ENCODE results near the gene PDE7B.
"Not testable (repeated sequence)": the region's sequence is repeated elsewhere in the genome, so short reads cannot be mapped to it uniquely, and the experiment has no call there.

The PDE7B gene

DNA sequence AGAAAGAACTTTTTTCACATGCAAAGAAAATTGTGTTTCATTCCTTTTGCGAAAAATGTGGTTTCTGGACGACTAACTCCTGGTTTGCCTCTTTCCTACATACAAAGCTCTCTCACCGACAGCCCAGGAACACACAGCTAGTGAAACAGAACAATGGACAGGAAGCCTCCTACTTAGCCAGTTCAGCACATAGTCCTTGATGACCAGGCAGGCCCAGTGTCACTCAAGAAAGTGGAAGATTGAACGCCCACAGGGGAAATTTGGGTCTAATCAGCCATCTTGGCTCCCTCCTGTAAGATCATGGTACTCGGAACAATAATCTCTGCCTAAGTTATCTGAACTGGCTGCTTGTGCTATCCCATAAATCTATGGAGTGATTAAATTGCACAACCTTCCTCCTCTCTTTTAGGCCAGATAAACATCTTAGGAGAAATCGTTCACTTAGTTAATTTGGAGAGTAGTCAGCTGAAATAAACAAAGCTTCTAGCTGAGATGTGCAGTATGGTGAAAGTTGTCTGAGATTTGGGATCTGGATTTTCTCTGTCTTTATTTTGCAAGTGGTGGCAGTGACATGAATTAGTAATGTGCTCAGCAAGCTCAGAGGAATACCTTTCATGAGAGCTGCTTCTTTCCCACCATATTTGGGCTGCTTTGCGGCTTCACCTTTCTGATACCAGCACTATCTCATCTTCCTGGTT lies 251.6 kb downstream of the PDE7B start:
- Histone ChIP-seq H3K9me3 (ENCODE audit: low read length) (no peaks in the 10 kb centered on the region), H3K4me1 (ENCODE audit: insufficient read depth, low read length) (peaks cover 32% of the 10 kb centered on the region), H3K27me3 (ENCODE audit: control insufficient read depth in 1 of 2, insufficient read depth in 2 of 2, low read length in 2 of 2) (no peaks in the 10 kb centered on the region), H3K9ac (ENCODE audit: low read length) (no peak overlapping the region), H3K27ac (ENCODE audit: low read depth, low read length) (no peak overlapping the region), H3K36me3 (ENCODE audit: insufficient read depth, low read length) (no peaks in the 10 kb centered on the region), H3K4me3 (ENCODE audit: low read depth in 1 of 2, low read length in 2 of 2) (peak overlapping the region in 1 of 2 donors; percentile 28)

DNA sequence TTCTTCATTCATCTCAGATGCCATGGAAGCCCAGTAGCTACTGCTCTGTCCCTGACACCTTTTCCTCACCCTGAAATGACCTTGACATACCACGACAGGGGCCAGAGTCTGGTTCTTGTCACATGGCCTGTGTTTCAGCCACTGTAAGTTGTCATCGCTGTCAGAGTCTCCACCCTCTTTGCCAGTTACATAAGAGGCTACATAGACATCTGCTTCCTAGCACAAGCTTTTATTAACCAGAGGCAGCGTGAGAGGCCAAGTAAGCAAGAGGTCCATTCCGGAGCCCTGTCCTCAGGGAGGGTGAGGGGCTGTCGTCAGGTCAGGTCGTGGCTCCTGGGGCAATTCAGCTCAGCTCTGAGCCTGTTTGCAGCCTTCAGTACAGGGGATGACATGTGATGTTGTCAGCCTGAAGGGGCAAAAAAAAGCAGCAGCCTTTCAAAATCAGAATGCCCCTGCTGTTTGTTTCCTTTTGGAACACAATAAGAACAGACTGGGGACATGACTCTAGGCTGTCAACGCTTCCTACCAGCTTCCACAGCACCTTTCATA lies 252.3 kb downstream of the PDE7B start:
- Histone ChIP-seq H3K9me3 (ENCODE audit: low read length) (no peaks in the 10 kb centered on the region), H3K9ac (ENCODE audit: low read length) (no peak overlapping the region), H3K36me3 (ENCODE audit: insufficient read depth, low read length) (no peaks in the 10 kb centered on the region), H3K4me3 (ENCODE audit: low read depth in 1 of 2, low read length in 2 of 2) (peak overlapping the region in 1 of 2 donors; percentile 28), H3K27ac (ENCODE audit: low read depth, low read length) (peak overlapping the region; percentile 7), H3K27me3 (ENCODE audit: control insufficient read depth in 1 of 2, insufficient read depth in 2 of 2, low read length in 2 of 2) (no peaks in the 10 kb centered on the region), H3K4me1 (ENCODE audit: insufficient read depth, low read length) (peaks cover 32% of the 10 kb centered on the region)

DNA sequence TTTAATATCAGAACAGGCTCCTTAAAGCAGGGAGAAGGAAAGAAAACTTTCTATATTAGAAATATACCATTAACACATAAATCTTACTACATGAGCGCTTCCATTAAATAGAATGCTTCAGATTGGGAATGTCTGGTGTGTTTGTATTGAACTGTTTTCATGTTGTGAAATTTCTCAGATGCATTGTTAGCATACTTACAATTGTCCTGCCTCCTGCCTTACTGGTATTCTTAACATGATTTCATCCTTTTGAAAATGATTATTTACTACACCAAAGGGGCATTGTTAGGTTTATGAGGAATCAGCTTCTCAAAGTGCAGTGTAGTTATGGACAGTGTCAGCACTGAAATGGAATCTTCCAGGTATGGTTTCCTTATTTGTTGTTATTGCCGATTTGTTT lies 253.1 kb downstream of the PDE7B start:
- Histone ChIP-seq H3K9me3 (ENCODE audit: low read length) (no peaks in the 10 kb centered on the region), H3K4me3 (ENCODE audit: low read depth in 1 of 2, low read length in 2 of 2) (no peak overlapping the region), H3K36me3 (ENCODE audit: insufficient read depth, low read length) (no peaks in the 10 kb centered on the region), H3K9ac (ENCODE audit: low read length) (no peak overlapping the region), H3K4me1 (ENCODE audit: insufficient read depth, low read length) (peaks cover 32% of the 10 kb centered on the region), H3K27me3 (ENCODE audit: control insufficient read depth in 1 of 2, insufficient read depth in 2 of 2, low read length in 2 of 2) (no peaks in the 10 kb centered on the region), H3K27ac (ENCODE audit: low read depth, low read length) (peak overlapping the region; percentile 22)

DNA sequence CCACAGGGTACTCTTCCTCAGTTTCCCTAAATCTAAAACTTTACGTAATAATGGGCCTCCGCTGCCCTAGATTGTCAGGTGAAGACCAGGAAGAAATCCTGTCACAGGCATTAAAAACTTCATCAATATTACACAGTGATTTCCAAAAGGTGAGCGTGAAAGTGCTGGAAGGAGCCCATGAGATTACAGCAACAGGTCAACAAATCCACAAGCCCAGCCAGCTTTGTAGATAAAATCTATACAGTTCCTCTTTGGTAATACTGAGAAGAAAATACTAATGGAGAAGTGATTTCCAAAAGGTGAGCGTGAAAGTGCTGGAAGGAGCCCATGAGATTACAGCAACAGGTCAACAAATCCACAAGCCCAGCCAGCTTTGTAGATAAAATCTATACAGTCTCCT lies 254.3 kb downstream of the PDE7B start:
- H3K9ac ChIP-seq (ENCODE audit: low read length); H3K27me3 ChIP-seq (ENCODE audit: control insufficient read depth in 1 of 2, insufficient read depth in 2 of 2, low read length in 2 of 2); H3K4me3 ChIP-seq (ENCODE audit: low read depth in 1 of 2, low read length in 2 of 2); H3K9me3 ChIP-seq (ENCODE audit: low read length); H3K27ac ChIP-seq (ENCODE audit: low read depth, low read length); H3K36me3 ChIP-seq (ENCODE audit: insufficient read depth, low read length): not testable (repeated sequence)
- peaks cover 32% of the 10 kb centered on the region for H3K4me1 ChIP-seq (ENCODE audit: insufficient read depth, low read length)

DNA sequence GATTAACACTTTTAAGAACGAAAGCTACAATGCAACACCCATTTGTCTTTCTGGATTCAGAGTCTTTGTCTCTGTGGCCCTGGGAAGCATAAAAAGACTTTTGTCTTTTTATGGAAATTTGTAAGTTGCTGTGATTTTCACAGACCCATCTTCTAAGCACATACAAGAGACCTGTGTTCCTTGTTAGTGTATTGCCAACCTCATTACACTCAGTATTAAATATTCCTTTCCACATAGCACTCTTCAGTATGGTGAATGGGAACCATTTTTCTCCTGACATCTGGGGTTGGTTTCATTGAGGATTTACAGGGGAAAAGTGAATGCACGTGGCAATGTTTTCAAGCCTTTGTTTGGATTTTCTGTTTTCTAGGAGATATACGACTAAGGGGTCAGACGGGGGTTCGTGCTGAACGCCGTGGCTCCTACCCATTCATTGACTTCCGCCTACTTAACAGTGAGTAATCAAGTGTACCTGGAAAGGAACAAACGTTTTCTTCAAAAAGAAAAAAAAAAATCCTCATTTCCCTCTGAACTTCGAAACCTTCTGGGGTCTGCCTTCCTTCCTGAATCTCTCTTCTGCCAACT lies 257.0 kb downstream of the PDE7B start:
- Histone ChIP-seq H3K9me3 (ENCODE audit: low read length) (no peaks in the 10 kb centered on the region), H3K27ac (ENCODE audit: low read depth, low read length) (no peak overlapping the region), H3K36me3 (ENCODE audit: insufficient read depth, low read length) (no peaks in the 10 kb centered on the region), H3K27me3 (ENCODE audit: control insufficient read depth in 1 of 2, insufficient read depth in 2 of 2, low read length in 2 of 2) (no peaks in the 10 kb centered on the region), H3K4me3 (ENCODE audit: low read depth in 1 of 2, low read length in 2 of 2) (no peak overlapping the region), H3K9ac (ENCODE audit: low read length) (no peak overlapping the region), H3K4me1 (ENCODE audit: insufficient read depth, low read length) (peaks cover 21% of the 10 kb centered on the region)

DNA sequence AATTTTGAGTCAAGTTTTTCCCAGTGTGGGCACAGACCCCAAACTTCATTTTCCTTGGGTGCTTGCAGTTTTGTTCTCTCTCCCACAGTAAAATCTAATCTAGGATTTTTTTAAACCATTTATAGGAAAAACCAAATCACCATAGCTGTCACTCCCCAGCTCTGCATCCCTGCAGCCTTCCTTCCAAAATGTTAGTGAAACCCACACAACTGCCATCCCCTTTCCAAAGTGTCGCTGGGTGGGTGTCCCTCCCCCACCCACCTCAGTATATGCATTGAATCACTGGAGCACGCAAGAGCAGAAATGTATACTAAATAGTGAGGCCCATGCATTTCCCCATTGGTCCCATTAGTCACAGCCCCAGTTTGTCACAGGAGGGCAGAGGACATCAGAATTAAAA lies 260.3 kb downstream of the PDE7B start:
- no peak overlapping the region for H3K4me3 ChIP-seq (ENCODE audit: low read depth in 1 of 2, low read length in 2 of 2)
- H3K27me3 ChIP-seq (ENCODE audit: control insufficient read depth in 1 of 2, insufficient read depth in 2 of 2, low read length in 2 of 2): no peaks in the 10 kb centered on the region
- H3K9me3 ChIP-seq (ENCODE audit: low read length): no peaks in the 10 kb centered on the region
- no peak overlapping the region for H3K27ac ChIP-seq (ENCODE audit: low read depth, low read length)
- no peaks in the 10 kb centered on the region for H3K36me3 ChIP-seq (ENCODE audit: insufficient read depth, low read length)
- no peak overlapping the region for H3K9ac ChIP-seq (ENCODE audit: low read length)
- H3K4me1 ChIP-seq (ENCODE audit: insufficient read depth, low read length): no peaks in the 10 kb centered on the region

DNA sequence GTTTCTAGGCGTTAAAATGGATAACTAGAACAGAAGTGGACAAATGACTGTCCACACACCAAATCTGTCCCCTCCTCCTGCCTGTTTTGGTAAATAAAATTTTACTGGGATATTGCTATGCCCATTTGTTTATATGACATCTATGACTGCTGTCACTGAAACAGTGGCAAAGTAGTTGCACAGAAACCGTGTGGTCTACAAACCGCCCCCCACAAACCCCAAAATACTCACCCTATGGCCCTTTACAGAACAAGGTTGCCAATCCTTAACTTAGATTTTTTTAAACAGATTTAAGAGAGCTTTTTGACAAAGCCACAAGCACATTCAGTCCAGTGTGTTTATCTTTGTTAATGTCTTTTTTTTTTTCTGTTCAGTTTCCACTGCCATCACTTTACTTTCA lies 260.8 kb downstream of the PDE7B start:
- Histone ChIP-seq H3K36me3 (ENCODE audit: insufficient read depth, low read length) (no peaks in the 10 kb centered on the region), H3K9me3 (ENCODE audit: low read length) (no peaks in the 10 kb centered on the region), H3K4me3 (ENCODE audit: low read depth in 1 of 2, low read length in 2 of 2) (no peak overlapping the region), H3K9ac (ENCODE audit: low read length) (no peak overlapping the region), H3K27me3 (ENCODE audit: control insufficient read depth in 1 of 2, insufficient read depth in 2 of 2, low read length in 2 of 2) (no peaks in the 10 kb centered on the region), H3K4me1 (ENCODE audit: insufficient read depth, low read length) (no peaks in the 10 kb centered on the region), H3K27ac (ENCODE audit: low read depth, low read length) (no peak overlapping the region)

DNA sequence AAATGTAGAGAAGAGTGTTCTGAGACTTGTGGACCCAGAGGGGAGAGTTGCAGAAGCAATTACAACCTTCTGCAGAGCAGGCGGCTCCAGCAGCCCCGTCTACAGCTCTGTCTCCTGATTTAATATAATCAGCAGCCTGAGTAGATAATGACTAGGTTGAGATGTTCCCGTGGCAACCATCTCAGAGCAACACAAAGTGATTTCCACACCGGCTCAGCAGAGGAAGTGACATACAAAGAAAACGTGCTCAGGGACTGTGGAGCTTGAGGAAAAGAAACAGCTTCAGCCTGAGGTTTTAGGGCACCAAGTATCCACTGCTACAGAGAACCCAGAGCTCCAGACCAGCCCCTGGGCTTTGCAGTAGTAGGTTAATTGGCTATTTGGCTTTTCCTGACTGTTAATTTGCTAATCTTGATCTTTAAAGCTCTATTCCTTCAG lies 262.3 kb downstream of the PDE7B start:
- Histone ChIP-seq H3K27ac (ENCODE audit: low read depth, low read length) (no peak overlapping the region), H3K27me3 (ENCODE audit: control insufficient read depth in 1 of 2, insufficient read depth in 2 of 2, low read length in 2 of 2) (no peaks in the 10 kb centered on the region), H3K4me3 (ENCODE audit: low read depth in 1 of 2, low read length in 2 of 2) (no peak overlapping the region), H3K9me3 (ENCODE audit: low read length) (no peaks in the 10 kb centered on the region), H3K36me3 (ENCODE audit: insufficient read depth, low read length) (no peaks in the 10 kb centered on the region), H3K4me1 (ENCODE audit: insufficient read depth, low read length) (no peaks in the 10 kb centered on the region), H3K9ac (ENCODE audit: low read length) (no peak overlapping the region)

DNA sequence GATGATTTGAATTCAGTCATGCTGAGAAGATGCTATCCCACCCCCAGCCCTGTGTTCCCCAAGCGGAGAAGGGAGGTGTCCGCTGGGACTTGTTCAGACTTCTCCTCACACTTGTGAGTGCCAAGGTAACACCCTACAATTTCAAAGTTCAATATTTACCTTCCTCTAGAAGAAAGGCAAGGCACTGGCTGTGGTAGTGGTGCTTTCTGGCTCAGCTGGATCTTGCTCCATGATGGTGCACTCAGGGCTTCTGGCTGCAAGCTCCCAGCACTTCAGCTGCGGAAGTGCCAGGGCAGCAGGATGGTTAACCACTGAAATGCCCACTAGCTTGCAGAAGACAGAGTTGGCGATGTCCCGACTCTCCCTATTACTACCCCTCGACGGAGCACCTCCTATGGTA lies 263.2 kb downstream of the PDE7B start:
- H3K9ac ChIP-seq (ENCODE audit: low read length): no peak overlapping the region
- H3K4me1 ChIP-seq (ENCODE audit: insufficient read depth, low read length): no peaks in the 10 kb centered on the region
- H3K27me3 ChIP-seq (ENCODE audit: control insufficient read depth in 1 of 2, insufficient read depth in 2 of 2, low read length in 2 of 2): no peaks in the 10 kb centered on the region

DNA sequence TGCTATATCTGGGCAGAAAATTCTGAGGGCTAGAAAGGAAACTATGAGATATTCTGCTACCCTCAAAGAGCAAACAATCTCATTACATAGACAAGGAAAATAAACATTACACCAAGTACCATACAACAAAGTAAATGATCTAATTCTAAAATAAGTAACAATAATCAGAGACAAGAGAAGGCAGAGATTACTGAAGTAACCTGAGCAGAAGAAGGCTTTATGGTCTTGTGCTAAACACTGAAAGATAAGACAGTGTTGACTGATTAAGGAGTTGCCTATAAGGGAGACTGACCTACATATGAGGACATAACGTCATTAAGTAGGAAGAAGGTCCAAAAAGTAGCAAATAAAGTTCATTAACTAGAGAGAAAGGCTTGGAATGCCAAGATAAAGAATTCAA lies 264.4 kb downstream of the PDE7B start:
- Histone ChIP-seq H3K9me3 (ENCODE audit: low read length) (no peaks in the 10 kb centered on the region), H3K4me1 (ENCODE audit: insufficient read depth, low read length) (no peaks in the 10 kb centered on the region)

More for the DNA sequence above, 263.2 kb downstream of the PDE7B start:
- H3K9me3 ChIP-seq (ENCODE audit: low read length): no peaks in the 10 kb centered on the region
- H3K4me3 ChIP-seq (ENCODE audit: low read depth in 1 of 2, low read length in 2 of 2): no peak overlapping the region
- no peaks in the 10 kb centered on the region for H3K36me3 ChIP-seq (ENCODE audit: insufficient read depth, low read length)
- H3K27ac ChIP-seq (ENCODE audit: low read depth, low read length): no peak overlapping the region

DNA sequence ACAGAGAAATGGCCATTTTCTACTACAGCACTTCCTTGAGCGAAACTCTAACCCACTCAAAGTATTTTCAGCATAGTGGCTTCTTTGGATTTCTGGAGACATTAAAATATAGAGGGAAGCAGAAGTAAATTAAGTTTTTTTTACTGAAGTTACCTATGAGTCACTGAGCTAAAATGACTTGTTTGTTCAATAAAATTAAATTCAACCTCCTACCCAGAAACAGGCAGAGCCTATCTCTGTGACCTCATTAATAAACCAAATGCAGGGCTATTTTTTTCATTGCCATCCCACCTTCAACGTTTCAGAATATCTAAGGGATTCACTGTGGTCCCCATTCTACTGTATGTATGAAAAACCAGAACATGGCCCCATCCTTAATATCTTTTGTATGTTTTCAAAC lies 265.6 kb downstream of the PDE7B start:
- no peak overlapping the region for H3K4me3 ChIP-seq (ENCODE audit: low read depth in 1 of 2, low read length in 2 of 2)
- no peak overlapping the region for H3K9ac ChIP-seq (ENCODE audit: low read length)
- H3K27ac ChIP-seq (ENCODE audit: low read depth, low read length): no peak overlapping the region
- H3K4me1 ChIP-seq (ENCODE audit: insufficient read depth, low read length): no peaks in the 10 kb centered on the region
- no peaks in the 10 kb centered on the region for H3K36me3 ChIP-seq (ENCODE audit: insufficient read depth, low read length)
- H3K27me3 ChIP-seq (ENCODE audit: control insufficient read depth in 1 of 2, insufficient read depth in 2 of 2, low read length in 2 of 2): no peaks in the 10 kb centered on the region
- H3K9me3 ChIP-seq (ENCODE audit: low read length): no peaks in the 10 kb centered on the region

More for the DNA sequence above, 264.4 kb downstream of the PDE7B start:
- H3K27ac ChIP-seq (ENCODE audit: low read depth, low read length): no peak overlapping the region
- H3K9ac ChIP-seq (ENCODE audit: low read length): no peak overlapping the region
- no peak overlapping the region for H3K4me3 ChIP-seq (ENCODE audit: low read depth in 1 of 2, low read length in 2 of 2)
- H3K36me3 ChIP-seq (ENCODE audit: insufficient read depth, low read length): no peaks in the 10 kb centered on the region
- no peaks in the 10 kb centered on the region for H3K27me3 ChIP-seq (ENCODE audit: control insufficient read depth in 1 of 2, insufficient read depth in 2 of 2, low read length in 2 of 2)

DNA sequence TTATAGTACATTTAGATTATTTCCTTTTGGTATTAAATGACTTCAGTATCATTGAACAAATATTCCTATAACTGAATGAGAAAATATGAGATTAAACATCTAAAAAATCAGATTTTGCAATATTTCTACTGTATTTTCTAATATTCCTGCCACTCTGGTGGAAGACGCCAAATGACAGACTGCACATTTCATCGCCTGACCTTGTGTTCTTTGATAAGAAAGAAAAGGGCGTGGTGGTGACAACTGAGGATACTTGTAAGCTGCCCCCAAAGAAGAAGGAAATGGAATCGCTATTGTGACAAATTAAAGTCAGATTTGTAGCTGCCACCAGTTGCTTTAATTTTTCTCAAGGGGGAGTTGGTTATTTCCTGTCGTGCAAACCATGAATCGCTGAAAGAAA lies 267.3 kb downstream of the PDE7B start:
- H3K9ac ChIP-seq (ENCODE audit: low read length): no peak overlapping the region
- H3K36me3 ChIP-seq (ENCODE audit: insufficient read depth, low read length): no peaks in the 10 kb centered on the region
- no peaks in the 10 kb centered on the region for H3K4me1 ChIP-seq (ENCODE audit: insufficient read depth, low read length)
- no peaks in the 10 kb centered on the region for H3K9me3 ChIP-seq (ENCODE audit: low read length)
- no peak overlapping the region for H3K27ac ChIP-seq (ENCODE audit: low read depth, low read length)
- no peaks in the 10 kb centered on the region for H3K27me3 ChIP-seq (ENCODE audit: control insufficient read depth in 1 of 2, insufficient read depth in 2 of 2, low read length in 2 of 2)
- H3K4me3 ChIP-seq (ENCODE audit: low read depth in 1 of 2, low read length in 2 of 2): no peak overlapping the region
